ENCODE results near the gene LRRC40.

DNA sequence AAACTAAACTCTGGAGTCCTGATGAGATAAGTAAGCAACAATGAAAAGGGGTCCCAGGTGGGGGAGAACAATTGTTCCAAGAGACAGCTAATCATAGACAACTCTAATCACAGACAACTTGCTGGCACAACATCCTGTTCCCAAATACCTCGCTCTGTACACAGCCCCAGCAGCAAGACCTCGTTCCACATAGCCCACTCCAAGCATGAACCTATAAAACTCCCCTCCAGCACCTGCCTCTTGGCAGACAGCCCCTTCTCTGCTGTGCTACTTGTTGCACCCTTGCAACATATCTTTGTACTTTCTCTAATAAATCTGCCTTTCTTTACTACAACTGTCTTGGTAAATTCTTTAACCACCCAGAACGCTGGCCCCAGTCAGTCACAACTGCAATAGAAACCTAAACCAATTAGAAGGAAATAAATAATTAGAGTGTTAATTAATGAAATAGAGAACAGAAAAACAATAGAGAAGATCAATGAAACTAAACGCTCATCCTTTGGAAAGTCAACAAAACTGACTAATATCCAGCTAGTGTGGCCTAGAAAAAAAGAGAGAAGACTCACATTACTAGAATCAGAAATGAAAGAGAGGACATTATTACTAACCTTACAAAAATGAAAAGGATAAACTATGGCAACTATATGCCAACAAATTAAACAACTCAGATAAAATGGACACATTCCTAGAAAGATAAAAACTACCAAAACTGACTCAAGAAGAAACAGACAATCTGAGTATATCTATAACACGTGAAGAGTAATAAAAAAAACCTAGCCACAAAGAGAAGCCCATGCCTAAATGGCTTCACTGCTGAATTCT, 36.1 kb downstream of the LRRC40 start:
- TF ChIP-seq, protein P1, sequence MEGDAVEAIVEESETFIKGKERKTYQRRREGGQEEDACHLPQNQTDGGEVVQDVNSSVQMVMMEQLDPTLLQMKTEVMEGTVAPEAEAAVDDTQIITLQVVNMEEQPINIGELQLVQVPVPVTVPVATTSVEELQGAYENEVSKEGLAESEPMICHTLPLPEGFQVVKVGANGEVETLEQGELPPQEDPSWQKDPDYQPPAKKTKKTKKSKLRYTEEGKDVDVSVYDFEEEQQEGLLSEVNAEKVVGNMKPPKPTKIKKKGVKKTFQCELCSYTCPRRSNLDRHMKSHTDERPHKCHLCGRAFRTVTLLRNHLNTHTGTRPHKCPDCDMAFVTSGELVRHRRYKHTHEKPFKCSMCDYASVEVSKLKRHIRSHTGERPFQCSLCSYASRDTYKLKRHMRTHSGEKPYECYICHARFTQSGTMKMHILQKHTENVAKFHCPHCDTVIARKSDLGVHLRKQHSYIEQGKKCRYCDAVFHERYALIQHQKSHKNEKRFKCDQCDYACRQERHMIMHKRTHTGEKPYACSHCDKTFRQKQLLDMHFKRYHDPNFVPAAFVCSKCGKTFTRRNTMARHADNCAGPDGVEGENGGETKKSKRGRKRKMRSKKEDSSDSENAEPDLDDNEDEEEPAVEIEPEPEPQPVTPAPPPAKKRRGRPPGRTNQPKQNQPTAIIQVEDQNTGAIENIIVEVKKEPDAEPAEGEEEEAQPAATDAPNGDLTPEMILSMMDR (IDR thresholded peaks at IDR 0.05; ENCODE audit: low read length): no peak
- no peak for TF ChIP-seq EZH2 (optimal IDR thresholded peaks at IDR 0.05; ENCODE audit: low read depth, low read length)

Measured in MM.1S (cell line).